Immature natural killer cell (primary cell): ENCODE data around the gene SEC31A. TPM values are rescaled to one million over a fixed set of nuclear protein-coding genes. Genes with fewer than 3 reads are reported as not detected.

Experiments
- DNase-seq, 3 donors: peaks; one replicate each; pipeline ENCODE4 v3.0.0; 2022; ENCODE audit warnings: mixed read lengths in 1 of 3
- H3K27ac Mint-ChIP-seq, 6 donors: one replicate each; pipeline ENCODE4 v1.8.0; 2020; ENCODE audit warnings: mixed read lengths in 6 of 6, mild to moderate bottlenecking in 5 of 6, inconsistent platforms in 4 of 6, moderate library complexity in 3 of 6
- H3K27me3 Mint-ChIP-seq, 3 donors: one replicate each; pipeline ENCODE4 v1.8.0; 2020 to 2021; ENCODE audit warnings: low read depth in 3 of 3, mild to moderate bottlenecking in 3 of 3, mixed read lengths in 3 of 3, moderate library complexity in 3 of 3, inconsistent platforms in 1 of 3
- H3K36me3 Mint-ChIP-seq, 3 donors: one replicate each; pipeline ENCODE4 v1.8.0; 2020; ENCODE audit warnings: mixed read lengths in 3 of 3, inconsistent platforms in 2 of 3, mild to moderate bottlenecking in 2 of 3
- H3K4me1 Mint-ChIP-seq, 2 donors: one replicate each; pipeline ENCODE4 v1.8.0; 2020; ENCODE audit warnings: inconsistent platforms in 2 of 2, mild to moderate bottlenecking in 2 of 2, mixed read lengths in 2 of 2, moderate library complexity in 1 of 2
- H3K4me3 Mint-ChIP-seq, 5 donors: one replicate each; pipeline ENCODE4 v1.8.0; 2020; ENCODE audit warnings: mild to moderate bottlenecking in 5 of 5, mixed read lengths in 5 of 5, inconsistent platforms in 3 of 5, moderate library complexity in 3 of 5
- H3K9me3 Mint-ChIP-seq, 6 donors: one replicate each; pipeline ENCODE4 v1.8.0; 2020; ENCODE audit warnings: mild to moderate bottlenecking in 6 of 6, mixed read lengths in 6 of 6, inconsistent platforms in 4 of 6, moderate library complexity in 3 of 6
- polyA plus RNA-seq, 3 donors: library from polyadenylated mRNA; unstranded; fragments of 300-500 nt; fragmentation: Illumina TruSeq; gene quantifications; one replicate each; pipeline ENCODE4 v1.2.3, GENCODE V29; 2021

SEC31A gene
- polyA plus RNA-seq, 3 donors from 2014 or later: 109 to 150 (median 147) TPM

- peaks cover 0 to 2% of the 10 kb centered on the region in 2 donors for H3K4me1 Mint-ChIP-seq
- H3K36me3 Mint-ChIP-seq: no peaks in the 10 kb centered on the region
- H3K27ac Mint-ChIP-seq: no peak overlapping the region
Observed at GRCh38 chr4:82809619-82810018, 81.3 kb downstream of the SEC31A start.

GRCh38 chr4:82803746-82804145 is 87.2 kb downstream of the SEC31A start:
- Mint-ChIP-seq H3K36me3 (no peaks in the 10 kb centered on the region), H3K9me3 (no peaks in the 10 kb centered on the region), H3K4me3 (no peak overlapping the region), H3K27ac (no peak overlapping the region), H3K27me3 (peaks cover 2 to 8% (median 6%) of the 10 kb centered on the region in 3 donors), H3K4me1 (peaks cover 9 to 11% of the 10 kb centered on the region in 2 donors)
- DNase-seq: no peak

More at GRCh38 chr4:82809619-82810018, 81.3 kb downstream of the SEC31A start:
- DNase-seq: no peak
- no peaks in the 10 kb centered on the region for H3K9me3 Mint-ChIP-seq
- peaks cover 0 to 5% (median 0%) of the 10 kb centered on the region in 3 donors for H3K27me3 Mint-ChIP-seq
- H3K4me3 Mint-ChIP-seq: no peak overlapping the region

- peaks cover 9 to 11% of the 10 kb centered on the region in 2 donors for H3K4me1 Mint-ChIP-seq
- H3K27me3 Mint-ChIP-seq: peaks cover 2 to 8% (median 6%) of the 10 kb centered on the region in 3 donors
- DNase-seq: no peak
- no peaks in the 10 kb centered on the region for H3K36me3 Mint-ChIP-seq
- no peak overlapping the region for H3K4me3 Mint-ChIP-seq
- no peak overlapping the region for H3K27ac Mint-ChIP-seq
- H3K9me3 Mint-ChIP-seq: no peaks in the 10 kb centered on the region
Observed at GRCh38 chr4:82802911-82803310, 88.0 kb downstream of the SEC31A start.

- Mint-ChIP-seq H3K4me3 (no peak overlapping the region), H3K4me1 (peaks cover 16 to 17% of the 10 kb centered on the region in 2 donors), H3K27me3 (peaks cover 4 to 8% (median 6%) of the 10 kb centered on the region in 3 donors), H3K27ac (no peak overlapping the region), H3K36me3 (no peaks in the 10 kb centered on the region), H3K9me3 (no peaks in the 10 kb centered on the region)
- no peak for DNase-seq
Observed at GRCh38 chr4:82801910-82802521, 88.9 kb downstream of the SEC31A start.

GRCh38 chr4:82799006-82799881 is 91.7 kb downstream of the SEC31A start:
- Mint-ChIP-seq H3K27ac (peak overlapping the region in 5 of 6 donors; percentile 15 to 75 (median 31)), H3K36me3 (no peaks in the 10 kb centered on the region), H3K27me3 (peaks cover 4 to 7% (median 6%) of the 10 kb centered on the region in 3 donors), H3K4me3 (peak overlapping the region; percentile 81 to 91 (median 87)), H3K9me3 (no peaks in the 10 kb centered on the region), H3K4me1 (peaks cover 22 to 24% of the 10 kb centered on the region in 2 donors)
- DNase-seq: peak in 2 of 3 donors; percentile 1 to 5

GRCh38 chr4:82798168-82799005 is 92.6 kb downstream of the SEC31A start, which contains the start of gene SCD5:
Gene SCD5, minus strand, starts transcription at chr4:82798796. Its CDS starts 259 bp downstream, at chr4:82798537.
- DNase-seq: peak; percentile 71 to 79 (median 74)

GRCh38 chr4:82797405-82798111 is 93.4 kb downstream of the SEC31A start:
- peak; percentile 9 to 24 (median 12) for DNase-seq
- Mint-ChIP-seq H3K9me3 (no peaks in the 10 kb centered on the region), H3K4me3 (peak overlapping the region; percentile 85 to 90 (median 86)), H3K27ac (peak overlapping the region in 2 of 6 donors; percentile 36 to 53), H3K27me3 (peaks cover 4 to 7% (median 6%) of the 10 kb centered on the region in 3 donors), H3K36me3 (no peaks in the 10 kb centered on the region), H3K4me1 (peaks cover 22 to 24% of the 10 kb centered on the region in 2 donors)

More at GRCh38 chr4:82798168-82799005, 92.6 kb downstream of the SEC31A start, which contains the start of gene SCD5:
- peak within 1 kb of the TSS; percentile 87 to 91 (median 89) for H3K4me3 Mint-ChIP-seq
- H3K9me3 Mint-ChIP-seq: no peaks in the 10 kb centered on the region
- peak within 1 kb of the TSS in 5 of 6 donors; percentile 15 to 83 (median 31) for H3K27ac Mint-ChIP-seq
- peaks cover 22 to 24% of the 10 kb centered on the region in 2 donors for H3K4me1 Mint-ChIP-seq
- no peaks in the 10 kb centered on the region for H3K36me3 Mint-ChIP-seq
- peaks cover 4 to 7% (median 6%) of the 10 kb centered on the region in 3 donors for H3K27me3 Mint-ChIP-seq

GRCh38 chr4:82797040-82797404 is 93.9 kb downstream of the SEC31A start:
- no peaks in the 10 kb centered on the region for H3K36me3 Mint-ChIP-seq

GRCh38 chr4:82792912-82793649 is 97.9 kb downstream of the SEC31A start:
- Mint-ChIP-seq H3K4me3 (no peak overlapping the region), H3K27me3 (peaks cover 2% of the 10 kb centered on the region in 3 donors), H3K9me3 (no peaks in the 10 kb centered on the region), H3K36me3 (no peaks in the 10 kb centered on the region), H3K4me1 (peaks cover 11 to 18% of the 10 kb centered on the region in 2 donors), H3K27ac (no peak overlapping the region)
- DNase-seq: no peak

More at GRCh38 chr4:82797040-82797404, 93.9 kb downstream of the SEC31A start:
- H3K27ac Mint-ChIP-seq: peak overlapping the region in 2 of 6 donors; percentile 36 to 49
- peaks cover 4 to 7% (median 6%) of the 10 kb centered on the region in 3 donors for H3K27me3 Mint-ChIP-seq
- peak overlapping the region; percentile 85 to 90 (median 86) for H3K4me3 Mint-ChIP-seq
- DNase-seq: no peak
- H3K9me3 Mint-ChIP-seq: no peaks in the 10 kb centered on the region
- peaks cover 22 to 24% of the 10 kb centered on the region in 2 donors for H3K4me1 Mint-ChIP-seq

GRCh38 chr4:82791179-82791578 is 99.8 kb downstream of the SEC31A start:
- no peak overlapping the region for H3K27ac Mint-ChIP-seq
- H3K4me3 Mint-ChIP-seq: no peak overlapping the region
- no peak for DNase-seq
- no peaks in the 10 kb centered on the region for H3K9me3 Mint-ChIP-seq
- H3K36me3 Mint-ChIP-seq: no peaks in the 10 kb centered on the region
- H3K27me3 Mint-ChIP-seq: peaks cover 0 to 2% (median 0%) of the 10 kb centered on the region in 3 donors
- peaks cover 0 to 2% of the 10 kb centered on the region in 2 donors for H3K4me1 Mint-ChIP-seq

- Mint-ChIP-seq H3K27me3 (peaks cover 0 to 2% (median 0%) of the 10 kb centered on the region in 3 donors), H3K27ac (no peak overlapping the region), H3K36me3 (no peaks in the 10 kb centered on the region), H3K4me3 (no peak overlapping the region), H3K4me1 (peaks cover 0 to 2% of the 10 kb centered on the region in 2 donors), H3K9me3 (no peaks in the 10 kb centered on the region)
- no peak for DNase-seq
Observed at GRCh38 chr4:82790060-82790660, 100.8 kb downstream of the SEC31A start.
